HepG2 (cell line): ENCODE results near the gene GFER. TPM values are rescaled to one million over a fixed set of nuclear protein-coding genes. Genes with fewer than 3 reads are reported as not detected.

Experiments used
- MEIS2 ChIP-seq: sonication (generic); formaldehyde crosslinking; IDR thresholded peaks from 2 replicates; pipeline ENCODE4 v1.9.0; 2021; ENCODE audit warnings: mild to moderate bottlenecking, missing genetic modification reagents
- PAWR ChIP-seq: sonication (generic); formaldehyde crosslinking; IDR thresholded peaks from 2 replicates; pipeline ENCODE4 v1.4.0; 2020; ENCODE audit warnings: missing genetic modification reagents, mild to moderate bottlenecking, borderline replicate concordance
- PPARG ChIP-seq: conservative IDR thresholded peaks from 2 replicates; pipeline ENCODE4 v1.6.1; 2016; ENCODE audit warnings: missing biosample characterization, missing genetic modification reagents
- ZBTB20 ChIP-seq: sonication (generic); formaldehyde crosslinking; IDR thresholded peaks from 2 replicates; pipeline ENCODE4 v1.8.1; 2023; ENCODE audit warnings: missing genetic modification reagents, low read depth, mild to moderate bottlenecking, borderline replicate concordance
- ZNF652 ChIP-seq: IDR thresholded peaks from 2 replicates; pipeline ENCODE4 v1.6.1; 2016; ENCODE audit warnings: low read depth, borderline replicate concordance
- polyA plus RNA-seq, 8 experiments: library from polyadenylated mRNA; depleted of rRNA in 3 of 8; stranded (reverse) in 7 of 8; unstranded in 1 of 8; fragments of >200 nt; fragmentation: Illumina TruSeq in 4 of 8; extraction: Trizol in 4 of 8; gene quantifications; 2 replicates each; pipeline versions ENCODE4 v1.2.1 to v1.2.3, GENCODE V29; 2011 to 2016; ENCODE audit warnings: low read depth in 4 of 8, missing spikeins in 1 of 8, mixed read lengths in 1 of 8; ENCODE audit not compliant: insufficient read depth in 1 of 8
- total RNA-seq, 5 experiments: library from RNA; depleted of rRNA; stranded (reverse); fragments of >200 nt; fragmentation: Illumina TruSeq; extraction: Trizol; gene quantifications; 2 replicates each; pipeline ENCODE4 v1.2.3, GENCODE V29; 2016; ENCODE audit warnings: low read depth in 1 of 5
- TF ChIP-seq, protein P1 (sequence below): sonication (generic); formaldehyde crosslinking; IDR thresholded peaks from 2 replicates; pipeline ENCODE4 v1.5.1; 2020; ENCODE audit warnings: missing genetic modification reagents, mild to moderate bottlenecking, borderline replicate concordance
- TF ChIP-seq, protein P2 (sequence below): sonication (generic); formaldehyde crosslinking; IDR thresholded peaks from 2 replicates; pipeline ENCODE4 v1.9.0; 2021; ENCODE audit warnings: missing genetic modification reagents, mild to moderate bottlenecking, borderline replicate concordance
- TF ChIP-seq, protein P3 (sequence below): sonication (generic); formaldehyde crosslinking; IDR thresholded peaks from 2 replicates; pipeline ENCODE4 v1.4.0; 2020; ENCODE audit warnings: missing genetic modification reagents, borderline replicate concordance
- TF ChIP-seq, protein P4 (sequence below): sonication (generic); formaldehyde crosslinking; IDR thresholded peaks from 2 replicates; pipeline ENCODE4 v1.5.0; 2020; ENCODE audit warnings: missing genetic modification reagents
- TF ChIP-seq, protein P5 (sequence below): sonication (generic); formaldehyde crosslinking; conservative IDR thresholded peaks from 2 replicates; pipeline ENCODE4 v1.8.0; 2022; ENCODE audit warnings: missing genetic modification reagents
- TF ChIP-seq, protein P6 (sequence below): sonication (generic); formaldehyde crosslinking; IDR thresholded peaks from 2 replicates; pipeline ENCODE4 v1.8.0; 2022; ENCODE audit warnings: missing genetic modification reagents, mild to moderate bottlenecking, moderate library complexity, borderline replicate concordance
- TF ChIP-seq, protein P7 (sequence below): sonication (generic); formaldehyde crosslinking; IDR thresholded peaks from 2 replicates; pipeline ENCODE4 v1.5.0; 2020; ENCODE audit warnings: mild to moderate bottlenecking, missing genetic modification reagents, borderline replicate concordance

The GFER gene
- total and polyA plus RNA-seq, 2 of the 13 experiments (the other 11 are each of a cell fraction or from before 2014, with no cell fraction given) = 28.6 to 71.7 TPM

DNA sequence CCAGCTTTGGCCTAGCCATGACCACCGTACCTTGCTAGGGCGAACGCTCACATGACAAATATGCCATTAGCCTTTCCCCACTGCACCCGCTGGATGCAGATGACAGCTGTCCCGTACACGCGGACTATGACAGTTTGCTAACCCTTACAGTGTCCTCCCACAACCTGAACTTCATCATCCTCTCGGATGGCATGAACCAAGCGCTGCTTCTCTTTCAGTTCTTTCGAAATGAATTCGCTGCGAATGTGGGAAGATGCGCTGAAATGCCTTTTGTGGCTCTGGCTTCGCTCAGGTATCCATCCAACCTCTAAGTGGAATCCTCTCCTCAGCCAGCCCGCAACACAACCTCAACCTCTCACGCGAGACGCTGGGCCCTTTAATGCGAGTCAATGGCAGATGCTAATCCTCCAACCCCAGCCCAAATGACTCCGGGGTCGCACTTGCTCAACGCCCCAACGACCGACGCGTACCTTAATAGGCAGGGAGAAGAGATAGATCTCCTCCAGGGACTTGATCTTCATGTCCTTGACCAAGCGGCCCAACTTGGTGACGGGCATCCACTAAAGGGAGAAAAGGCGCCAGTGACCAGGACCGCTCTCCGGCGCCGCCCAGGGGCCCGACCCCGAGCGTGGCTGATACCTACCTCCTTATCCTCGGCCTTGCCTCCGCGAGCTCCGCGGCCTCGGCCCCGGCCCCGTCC, 20.0 kb upstream of the GFER start (continued):
- TF ChIP-seq, protein P1, sequence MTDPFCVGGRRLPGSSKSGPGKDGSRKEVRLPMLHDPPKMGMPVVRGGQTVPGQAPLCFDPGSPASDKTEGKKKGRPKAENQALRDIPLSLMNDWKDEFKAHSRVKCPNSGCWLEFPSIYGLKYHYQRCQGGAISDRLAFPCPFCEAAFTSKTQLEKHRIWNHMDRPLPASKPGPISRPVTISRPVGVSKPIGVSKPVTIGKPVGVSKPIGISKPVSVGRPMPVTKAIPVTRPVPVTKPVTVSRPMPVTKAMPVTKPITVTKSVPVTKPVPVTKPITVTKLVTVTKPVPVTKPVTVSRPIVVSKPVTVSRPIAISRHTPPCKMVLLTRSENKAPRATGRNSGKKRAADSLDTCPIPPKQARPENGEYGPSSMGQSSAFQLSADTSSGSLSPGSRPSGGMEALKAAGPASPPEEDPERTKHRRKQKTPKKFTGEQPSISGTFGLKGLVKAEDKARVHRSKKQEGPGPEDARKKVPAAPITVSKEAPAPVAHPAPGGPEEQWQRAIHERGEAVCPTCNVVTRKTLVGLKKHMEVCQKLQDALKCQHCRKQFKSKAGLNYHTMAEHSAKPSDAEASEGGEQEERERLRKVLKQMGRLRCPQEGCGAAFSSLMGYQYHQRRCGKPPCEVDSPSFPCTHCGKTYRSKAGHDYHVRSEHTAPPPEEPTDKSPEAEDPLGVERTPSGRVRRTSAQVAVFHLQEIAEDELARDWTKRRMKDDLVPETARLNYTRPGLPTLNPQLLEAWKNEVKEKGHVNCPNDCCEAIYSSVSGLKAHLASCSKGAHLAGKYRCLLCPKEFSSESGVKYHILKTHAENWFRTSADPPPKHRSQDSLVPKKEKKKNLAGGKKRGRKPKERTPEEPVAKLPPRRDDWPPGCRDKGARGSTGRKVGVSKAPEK (CRISPR knock-in tag) = no peak
- TF ChIP-seq, protein P2, sequence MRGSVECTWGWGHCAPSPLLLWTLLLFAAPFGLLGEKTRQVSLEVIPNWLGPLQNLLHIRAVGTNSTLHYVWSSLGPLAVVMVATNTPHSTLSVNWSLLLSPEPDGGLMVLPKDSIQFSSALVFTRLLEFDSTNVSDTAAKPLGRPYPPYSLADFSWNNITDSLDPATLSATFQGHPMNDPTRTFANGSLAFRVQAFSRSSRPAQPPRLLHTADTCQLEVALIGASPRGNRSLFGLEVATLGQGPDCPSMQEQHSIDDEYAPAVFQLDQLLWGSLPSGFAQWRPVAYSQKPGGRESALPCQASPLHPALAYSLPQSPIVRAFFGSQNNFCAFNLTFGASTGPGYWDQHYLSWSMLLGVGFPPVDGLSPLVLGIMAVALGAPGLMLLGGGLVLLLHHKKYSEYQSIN (CRISPR knock-in tag) = no peak
- TF ChIP-seq ZBTB20 (CRISPR knock-in tag) (no peak), ZNF652 (no peak), PPARG (CRISPR knock-in tag) (no peak), PAWR (CRISPR knock-in tag) (no peak), MEIS2 (CRISPR knock-in tag) (no peak)
- TF ChIP-seq, protein P3, sequence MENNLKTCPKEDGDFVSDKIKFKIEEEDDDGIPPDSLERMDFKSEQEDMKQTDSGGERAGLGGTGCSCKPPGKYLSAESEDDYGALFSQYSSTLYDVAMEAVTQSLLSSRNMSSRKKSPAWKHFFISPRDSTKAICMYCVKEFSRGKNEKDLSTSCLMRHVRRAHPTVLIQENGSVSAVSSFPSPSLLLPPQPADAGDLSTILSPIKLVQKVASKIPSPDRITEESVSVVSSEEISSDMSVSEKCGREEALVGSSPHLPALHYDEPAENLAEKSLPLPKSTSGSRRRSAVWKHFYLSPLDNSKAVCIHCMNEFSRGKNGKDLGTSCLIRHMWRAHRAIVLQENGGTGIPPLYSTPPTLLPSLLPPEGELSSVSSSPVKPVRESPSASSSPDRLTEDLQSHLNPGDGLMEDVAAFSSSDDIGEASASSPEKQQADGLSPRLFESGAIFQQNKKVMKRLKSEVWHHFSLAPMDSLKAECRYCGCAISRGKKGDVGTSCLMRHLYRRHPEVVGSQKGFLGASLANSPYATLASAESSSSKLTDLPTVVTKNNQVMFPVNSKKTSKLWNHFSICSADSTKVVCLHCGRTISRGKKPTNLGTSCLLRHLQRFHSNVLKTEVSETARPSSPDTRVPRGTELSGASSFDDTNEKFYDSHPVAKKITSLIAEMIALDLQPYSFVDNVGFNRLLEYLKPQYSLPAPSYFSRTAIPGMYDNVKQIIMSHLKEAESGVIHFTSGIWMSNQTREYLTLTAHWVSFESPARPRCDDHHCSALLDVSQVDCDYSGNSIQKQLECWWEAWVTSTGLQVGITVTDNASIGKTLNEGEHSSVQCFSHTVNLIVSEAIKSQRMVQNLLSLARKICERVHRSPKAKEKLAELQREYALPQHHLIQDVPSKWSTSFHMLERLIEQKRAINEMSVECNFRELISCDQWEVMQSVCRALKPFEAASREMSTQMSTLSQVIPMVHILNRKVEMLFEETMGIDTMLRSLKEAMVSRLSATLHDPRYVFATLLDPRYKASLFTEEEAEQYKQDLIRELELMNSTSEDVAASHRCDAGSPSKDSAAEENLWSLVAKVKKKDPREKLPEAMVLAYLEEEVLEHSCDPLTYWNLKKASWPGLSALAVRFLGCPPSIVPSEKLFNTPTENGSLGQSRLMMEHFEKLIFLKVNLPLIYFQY (CRISPR knock-in tag) = no peak
- TF ChIP-seq, protein P4, sequence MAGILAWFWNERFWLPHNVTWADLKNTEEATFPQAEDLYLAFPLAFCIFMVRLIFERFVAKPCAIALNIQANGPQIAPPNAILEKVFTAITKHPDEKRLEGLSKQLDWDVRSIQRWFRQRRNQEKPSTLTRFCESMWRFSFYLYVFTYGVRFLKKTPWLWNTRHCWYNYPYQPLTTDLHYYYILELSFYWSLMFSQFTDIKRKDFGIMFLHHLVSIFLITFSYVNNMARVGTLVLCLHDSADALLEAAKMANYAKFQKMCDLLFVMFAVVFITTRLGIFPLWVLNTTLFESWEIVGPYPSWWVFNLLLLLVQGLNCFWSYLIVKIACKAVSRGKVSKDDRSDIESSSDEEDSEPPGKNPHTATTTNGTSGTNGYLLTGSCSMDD (CRISPR knock-in tag) = no peak
- TF ChIP-seq, protein P5, sequence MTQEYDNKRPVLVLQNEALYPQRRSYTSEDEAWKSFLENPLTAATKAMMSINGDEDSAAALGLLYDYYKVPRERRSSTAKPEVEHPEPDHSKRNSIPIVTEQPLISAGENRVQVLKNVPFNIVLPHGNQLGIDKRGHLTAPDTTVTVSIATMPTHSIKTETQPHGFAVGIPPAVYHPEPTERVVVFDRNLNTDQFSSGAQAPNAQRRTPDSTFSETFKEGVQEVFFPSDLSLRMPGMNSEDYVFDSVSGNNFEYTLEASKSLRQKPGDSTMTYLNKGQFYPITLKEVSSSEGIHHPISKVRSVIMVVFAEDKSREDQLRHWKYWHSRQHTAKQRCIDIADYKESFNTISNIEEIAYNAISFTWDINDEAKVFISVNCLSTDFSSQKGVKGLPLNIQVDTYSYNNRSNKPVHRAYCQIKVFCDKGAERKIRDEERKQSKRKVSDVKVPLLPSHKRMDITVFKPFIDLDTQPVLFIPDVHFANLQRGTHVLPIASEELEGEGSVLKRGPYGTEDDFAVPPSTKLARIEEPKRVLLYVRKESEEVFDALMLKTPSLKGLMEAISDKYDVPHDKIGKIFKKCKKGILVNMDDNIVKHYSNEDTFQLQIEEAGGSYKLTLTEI (CRISPR knock-in tag) = no peak
- TF ChIP-seq, protein P6, sequence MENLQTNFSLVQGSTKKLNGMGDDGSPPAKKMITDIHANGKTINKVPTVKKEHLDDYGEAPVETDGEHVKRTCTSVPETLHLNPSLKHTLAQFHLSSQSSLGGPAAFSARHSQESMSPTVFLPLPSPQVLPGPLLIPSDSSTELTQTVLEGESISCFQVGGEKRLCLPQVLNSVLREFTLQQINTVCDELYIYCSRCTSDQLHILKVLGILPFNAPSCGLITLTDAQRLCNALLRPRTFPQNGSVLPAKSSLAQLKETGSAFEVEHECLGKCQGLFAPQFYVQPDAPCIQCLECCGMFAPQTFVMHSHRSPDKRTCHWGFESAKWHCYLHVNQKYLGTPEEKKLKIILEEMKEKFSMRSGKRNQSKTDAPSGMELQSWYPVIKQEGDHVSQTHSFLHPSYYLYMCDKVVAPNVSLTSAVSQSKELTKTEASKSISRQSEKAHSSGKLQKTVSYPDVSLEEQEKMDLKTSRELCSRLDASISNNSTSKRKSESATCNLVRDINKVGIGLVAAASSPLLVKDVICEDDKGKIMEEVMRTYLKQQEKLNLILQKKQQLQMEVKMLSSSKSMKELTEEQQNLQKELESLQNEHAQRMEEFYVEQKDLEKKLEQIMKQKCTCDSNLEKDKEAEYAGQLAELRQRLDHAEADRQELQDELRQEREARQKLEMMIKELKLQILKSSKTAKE (CRISPR knock-in tag) = no peak
- TF ChIP-seq, protein P7, sequence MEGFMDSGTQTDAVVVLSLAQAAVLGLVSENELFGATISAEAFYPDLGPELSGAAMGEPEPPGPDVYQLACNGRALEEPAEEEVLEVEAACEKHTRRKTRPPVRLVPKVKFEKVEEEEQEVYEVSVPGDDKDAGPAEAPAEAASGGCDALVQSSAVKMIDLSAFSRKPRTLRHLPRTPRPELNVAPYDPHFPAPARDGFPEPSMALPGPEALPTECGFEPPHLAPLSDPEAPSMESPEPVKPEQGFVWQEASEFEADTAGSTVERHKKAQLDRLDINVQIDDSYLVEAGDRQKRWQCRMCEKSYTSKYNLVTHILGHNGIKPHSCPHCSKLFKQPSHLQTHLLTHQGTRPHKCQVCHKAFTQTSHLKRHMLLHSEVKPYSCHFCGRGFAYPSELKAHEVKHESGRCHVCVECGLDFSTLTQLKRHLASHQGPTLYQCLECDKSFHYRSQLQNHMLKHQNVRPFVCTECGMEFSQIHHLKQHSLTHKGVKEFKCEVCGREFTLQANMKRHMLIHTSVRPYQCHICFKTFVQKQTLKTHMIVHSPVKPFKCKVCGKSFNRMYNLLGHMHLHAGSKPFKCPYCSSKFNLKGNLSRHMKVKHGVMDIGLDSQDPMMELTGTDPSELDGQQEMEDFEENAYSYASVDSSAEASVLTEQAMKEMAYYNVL (CRISPR knock-in tag) = no peak
